IPS-18c (cell line): ENCODE data around the gene PCP2.

Experiments
- H3K4me3 ChIP-seq: 2 replicates; pipeline ENCODE4 v1.7.0; 2013; ENCODE audit warnings: low read depth, mild to moderate bottlenecking, low read length, moderate library complexity; ENCODE audit not compliant: insufficient read depth
- H3K9me3 ChIP-seq: one replicate; pipeline ENCODE4 v1.6.1; 2013; ENCODE audit warnings: mild to moderate bottlenecking, low read length, moderate library complexity; ENCODE audit not compliant: control insufficient read depth, insufficient read depth

Gene PCP2

DNA sequence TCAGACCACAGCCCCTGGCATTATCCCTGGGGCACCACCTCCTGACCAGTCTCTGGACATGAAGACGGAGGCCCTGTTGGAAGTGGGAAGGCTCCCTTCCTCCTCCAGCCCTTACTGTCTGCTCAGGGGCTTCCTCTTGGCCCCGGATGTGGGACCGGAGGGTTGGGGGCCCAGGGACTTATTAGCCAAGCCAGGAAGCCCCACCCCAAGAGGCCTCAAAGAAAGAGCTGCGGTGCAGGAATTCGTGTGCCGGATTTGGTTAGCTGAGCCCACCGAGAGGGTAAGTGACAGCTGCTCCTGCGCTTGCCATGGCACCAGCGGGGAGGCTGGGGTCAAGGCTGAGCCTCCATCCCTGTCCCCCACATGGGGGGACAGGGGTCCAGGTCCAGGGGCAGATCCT lies 35.3 kb upstream of the PCP2 start, which contains the start of gene RETN:
Gene RETN (plus strand): TSS at position 208 of the 400 bp plus-strand sequence. CDS start 278 bp downstream, outside the sequence.
- Histone ChIP-seq H3K9me3 (no peaks in the 10 kb centered on the region), H3K4me3 (peak within 1 kb of the TSS; percentile 71)

DNA sequence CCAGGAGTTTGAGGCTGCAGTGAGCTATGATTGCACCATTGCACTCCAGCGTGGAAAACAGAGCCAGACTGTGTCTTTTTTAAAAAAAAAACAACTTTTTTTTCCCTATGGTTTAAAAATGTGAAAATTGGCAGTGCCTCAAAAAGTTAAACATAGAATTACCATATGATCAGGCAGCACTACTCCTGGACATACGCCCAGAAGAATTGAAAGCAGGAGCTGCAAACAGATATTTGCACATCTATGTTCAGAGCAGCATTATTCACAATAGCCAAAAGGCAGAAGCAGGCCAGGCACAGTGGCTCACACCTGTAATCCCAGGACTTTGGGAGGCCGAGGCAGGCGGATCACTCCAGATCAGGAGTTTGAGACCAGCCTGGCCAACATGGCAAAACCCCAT lies 31.6 kb upstream of the PCP2 start:
- Histone ChIP-seq H3K4me3 (no peak overlapping the region), H3K9me3 (no peaks in the 10 kb centered on the region)

DNA sequence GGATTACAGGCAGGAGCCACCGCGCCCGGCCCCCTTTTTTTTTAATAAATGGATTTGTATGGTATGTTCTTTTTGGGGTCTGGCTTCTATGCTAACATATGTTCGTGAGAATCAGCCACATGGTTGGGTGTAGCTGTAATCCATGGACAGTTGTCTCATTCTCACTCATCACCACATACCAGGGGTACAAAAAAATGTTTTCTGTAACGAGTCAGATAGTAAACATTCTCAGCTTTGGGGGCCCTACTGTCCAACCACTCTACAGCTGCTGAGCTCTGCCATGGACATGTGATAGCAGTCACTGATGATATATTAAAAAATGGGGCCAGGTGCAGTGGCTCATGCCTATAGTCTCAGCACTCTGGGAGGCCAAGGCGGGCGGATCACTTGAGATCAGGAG lies 30.2 kb upstream of the PCP2 start:
- H3K9me3 ChIP-seq = no peaks in the 10 kb centered on the region
- no peak overlapping the region for H3K4me3 ChIP-seq

DNA sequence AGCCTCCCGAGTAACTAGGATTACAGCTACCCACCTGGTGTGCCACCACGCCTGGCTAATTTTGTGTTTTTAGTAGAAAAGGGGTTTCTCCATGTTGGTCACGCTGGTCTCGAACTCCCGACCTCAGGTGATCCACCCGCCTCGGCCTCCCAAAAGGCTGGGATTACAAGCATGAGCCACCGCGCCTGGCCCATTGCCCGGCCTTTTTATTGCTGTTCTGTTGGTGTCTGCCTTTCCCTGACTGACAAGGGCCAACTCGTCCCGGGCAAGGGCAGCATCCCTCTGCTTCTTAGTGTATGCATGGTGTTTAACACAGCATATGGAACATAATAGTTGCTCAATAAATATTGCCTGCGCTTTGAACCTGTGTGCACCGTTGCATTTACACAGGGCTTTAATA lies 29.1 kb upstream of the PCP2 start:
- Histone ChIP-seq H3K4me3 (no peak overlapping the region), H3K9me3 (no peaks in the 10 kb centered on the region)

DNA sequence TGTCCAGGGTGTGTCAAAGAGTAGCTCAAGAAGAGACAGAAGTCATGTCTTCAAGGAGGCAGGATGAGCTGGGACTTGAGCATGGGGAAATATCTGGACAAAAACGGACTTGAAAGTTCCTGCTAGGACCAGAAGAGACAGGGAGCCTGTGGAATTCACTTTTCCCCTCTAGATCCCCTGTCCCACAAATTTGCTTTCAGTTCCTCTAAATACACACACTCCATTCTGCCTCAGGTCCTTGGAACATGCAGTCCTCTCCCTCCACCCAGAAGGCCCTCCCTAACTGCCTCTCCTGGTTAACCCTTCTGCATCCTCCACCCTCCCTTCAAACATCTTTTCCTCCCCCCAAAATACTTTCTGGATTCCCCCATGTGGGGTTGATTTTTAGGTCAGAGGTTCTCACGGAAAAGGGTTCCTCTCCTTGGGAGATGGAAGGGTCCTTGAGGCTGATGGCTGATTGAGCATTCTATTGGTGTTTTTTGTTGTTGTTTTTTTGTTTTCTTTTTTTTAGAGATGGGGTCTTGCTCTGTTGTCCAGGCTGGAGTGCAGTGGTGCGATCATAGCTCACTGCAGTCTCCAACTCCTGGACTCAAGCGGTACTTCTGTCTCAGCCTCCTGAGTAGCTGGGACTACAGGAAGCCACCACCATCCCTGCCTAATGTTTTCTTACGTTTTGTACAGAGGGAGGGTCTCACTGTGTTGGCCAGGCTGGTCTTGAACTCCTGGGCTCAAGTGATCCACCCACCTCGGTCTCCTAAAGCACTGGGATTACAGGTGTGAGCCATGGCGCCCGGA lies 28.4 kb upstream of the PCP2 start:
- no peak overlapping the region for H3K4me3 ChIP-seq
- no peaks in the 10 kb centered on the region for H3K9me3 ChIP-seq

DNA sequence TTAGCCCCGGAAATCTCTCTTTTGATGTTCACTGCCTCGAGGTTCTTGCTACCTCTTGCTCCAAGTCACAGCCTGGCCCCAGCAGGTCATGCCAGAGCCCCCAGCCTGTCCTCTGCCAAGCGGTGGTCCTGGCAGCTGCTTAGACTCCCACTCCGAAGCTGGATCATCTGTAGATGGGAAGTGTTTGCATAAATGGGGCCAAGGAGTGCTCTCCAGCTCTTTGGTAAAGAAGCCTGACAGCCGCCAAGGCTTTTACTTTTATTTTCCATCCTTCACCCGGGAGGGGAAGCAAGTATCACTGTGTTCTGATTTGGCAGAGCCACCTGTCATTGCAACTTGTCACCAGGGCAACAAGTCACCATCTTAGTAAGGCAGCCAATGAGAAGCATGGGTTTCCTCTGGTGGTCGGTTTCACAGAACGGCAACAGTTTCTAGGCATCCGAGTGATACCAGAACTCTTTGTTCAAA lies 24.7 kb upstream of the PCP2 start:
- Histone ChIP-seq H3K4me3 (no peak overlapping the region), H3K9me3 (no peaks in the 10 kb centered on the region)

DNA sequence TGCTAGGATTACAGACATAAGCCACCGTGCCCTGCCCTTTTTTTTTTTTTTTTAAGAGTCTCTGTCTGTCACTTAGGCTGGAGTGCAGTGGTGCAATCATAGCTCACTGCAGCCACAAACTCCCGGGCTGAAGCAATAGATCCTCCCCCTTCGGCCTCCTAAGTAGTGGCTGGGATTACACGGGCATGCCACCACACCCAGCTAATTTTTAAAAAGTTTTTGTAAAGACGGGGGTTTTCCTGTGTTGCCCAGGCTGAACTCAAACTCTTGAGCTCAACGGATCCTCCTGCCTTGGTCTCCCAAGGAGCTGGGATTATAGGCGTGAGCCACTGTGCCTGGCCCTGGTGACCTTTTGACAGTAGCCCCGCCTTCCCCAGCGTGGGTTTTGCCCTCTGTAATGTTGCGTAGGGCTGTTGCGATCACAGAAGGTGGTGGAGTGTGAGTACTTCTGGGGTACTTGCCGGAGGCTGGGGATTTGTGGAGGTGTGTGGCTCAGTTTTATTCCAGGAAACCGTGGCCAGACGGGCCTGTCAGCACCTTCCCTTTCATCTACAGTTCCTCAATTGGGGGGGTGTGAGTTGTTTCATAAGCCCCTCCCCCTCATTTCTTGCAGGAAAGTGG lies 23.7 kb upstream of the PCP2 start:
- peaks cover 2% of the 10 kb centered on the region for H3K9me3 ChIP-seq
- H3K4me3 ChIP-seq = no peak overlapping the region

DNA sequence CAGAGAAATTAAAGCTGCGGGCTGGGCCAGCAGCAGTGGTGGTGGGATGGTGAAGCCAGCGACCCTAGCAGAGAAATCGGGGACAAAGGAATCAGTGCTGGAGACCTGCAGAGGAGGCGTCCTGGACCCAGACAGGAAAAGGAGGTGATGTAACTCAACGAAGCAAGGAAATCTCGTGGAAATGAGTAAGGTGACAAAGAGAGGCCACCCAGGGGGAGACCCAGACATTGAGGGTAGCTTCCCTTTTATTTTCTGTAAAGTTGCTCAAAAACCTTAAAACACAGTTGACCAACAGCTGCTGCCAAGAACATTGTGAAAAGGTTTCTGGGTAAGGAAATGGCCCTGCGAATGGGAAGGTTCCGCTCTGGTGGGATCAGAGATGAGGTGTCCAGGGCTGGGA lies 22.1 kb upstream of the PCP2 start:
- no peak overlapping the region for H3K4me3 ChIP-seq
- H3K9me3 ChIP-seq = peaks cover 2% of the 10 kb centered on the region

DNA sequence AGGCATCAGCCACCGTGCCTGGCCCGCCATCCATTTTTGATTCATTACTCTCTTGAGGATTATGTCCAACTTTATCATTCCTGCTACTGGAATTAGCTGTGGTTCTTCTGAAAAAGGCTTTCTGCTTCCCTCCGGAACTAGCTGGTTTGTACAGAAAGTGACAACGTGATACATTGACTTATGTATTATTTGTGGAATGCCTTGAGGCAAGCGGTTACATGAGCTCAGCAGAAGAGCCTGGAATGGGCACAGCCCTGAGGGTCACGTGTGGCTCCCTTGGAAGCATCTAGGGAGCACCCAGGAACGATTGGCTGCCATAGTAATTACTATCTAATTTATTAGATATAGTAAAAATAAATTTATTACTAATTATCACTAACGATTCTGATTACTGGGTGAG lies 20.9 kb upstream of the PCP2 start:
- peaks cover 2% of the 10 kb centered on the region for H3K9me3 ChIP-seq
- H3K4me3 ChIP-seq = no peak overlapping the region

DNA sequence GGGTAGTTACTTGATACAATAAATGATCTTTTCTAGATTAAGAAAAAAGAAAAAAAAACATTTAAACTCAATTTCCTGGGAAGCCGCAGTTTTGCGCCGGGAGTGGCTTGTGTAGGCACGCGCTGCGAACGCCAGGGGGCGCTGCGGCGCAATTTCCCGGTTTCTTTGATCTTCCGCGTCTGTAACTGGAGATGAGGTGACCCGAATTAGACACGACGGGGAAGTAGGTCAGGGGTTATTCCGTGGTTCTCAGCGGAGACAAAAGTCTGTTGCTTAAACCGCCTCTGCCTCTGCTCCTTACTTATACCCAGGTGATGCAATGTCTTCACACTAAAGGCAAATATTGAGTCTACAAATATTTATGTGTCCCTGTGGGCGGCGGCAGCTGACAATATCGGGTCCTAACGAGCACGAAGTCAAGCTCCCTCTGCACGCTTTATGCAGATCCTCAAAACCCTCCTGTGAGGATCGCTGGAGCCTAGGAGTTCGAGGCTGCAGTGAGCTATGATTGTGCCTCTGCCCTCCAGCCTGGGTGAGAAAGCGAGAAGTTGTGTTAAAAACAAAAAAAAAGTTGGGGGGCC lies 18.6 kb upstream of the PCP2 start:
- H3K4me3 ChIP-seq = no peak overlapping the region
- peaks cover 2% of the 10 kb centered on the region for H3K9me3 ChIP-seq

DNA sequence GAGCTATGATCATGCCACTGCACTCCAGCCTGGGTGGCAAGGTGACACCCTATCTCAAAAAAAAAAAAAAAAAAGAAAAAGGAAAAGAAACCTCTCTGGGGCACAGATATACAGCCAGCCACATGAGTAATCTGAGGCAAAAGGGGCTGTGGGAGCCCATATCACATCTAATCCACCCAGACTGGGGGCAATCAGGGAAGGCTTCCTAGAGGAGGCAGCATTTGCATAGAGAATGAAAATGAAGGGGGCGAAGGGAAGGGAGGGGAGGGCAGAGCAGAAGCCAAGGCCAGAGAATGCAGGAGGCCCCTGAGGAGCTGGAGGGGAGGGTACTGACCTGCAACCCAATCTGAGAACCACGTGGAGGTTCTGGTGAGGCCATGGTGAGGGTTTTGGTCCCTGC lies 16.6 kb upstream of the PCP2 start:
- peaks cover 2% of the 10 kb centered on the region for H3K9me3 ChIP-seq
- H3K4me3 ChIP-seq = no peak overlapping the region

DNA sequence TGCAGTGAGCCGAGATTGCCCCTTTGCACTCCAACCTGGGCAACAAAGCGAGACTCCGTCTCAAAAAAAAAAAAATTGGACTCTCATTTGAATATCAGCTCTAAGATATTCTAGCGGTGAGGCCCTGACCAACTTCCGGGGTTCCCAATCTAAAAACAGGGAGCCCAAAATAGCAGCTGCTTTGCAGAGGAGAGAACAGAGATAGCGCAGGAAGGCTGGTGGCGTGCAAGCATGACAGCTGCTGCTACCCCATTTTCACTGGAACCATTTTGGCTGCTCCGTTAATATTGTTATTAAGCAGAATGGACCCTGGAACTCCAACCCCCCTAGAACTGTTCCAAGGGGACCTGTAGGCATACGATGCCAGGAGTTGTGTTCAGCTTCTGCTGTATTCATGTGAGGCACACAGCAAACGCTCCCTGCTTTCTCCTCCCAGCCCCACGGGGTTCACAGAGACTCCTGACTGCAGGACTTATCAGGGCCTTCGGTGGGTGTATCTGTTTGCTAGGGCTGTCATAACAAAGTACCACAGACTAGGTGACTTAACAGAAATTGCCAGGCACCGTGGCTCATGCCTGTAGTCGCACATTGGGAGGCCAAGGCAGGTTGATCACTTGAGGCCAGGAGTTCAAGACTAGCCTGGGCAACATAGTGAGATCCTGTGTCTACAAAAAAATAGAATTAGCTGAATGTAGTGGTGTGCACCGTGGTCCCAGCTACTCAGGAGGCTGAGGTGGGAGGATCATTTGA lies 14.9 kb upstream of the PCP2 start:
- Histone ChIP-seq H3K9me3 (peaks cover 2% of the 10 kb centered on the region), H3K4me3 (no peak overlapping the region)

DNA sequence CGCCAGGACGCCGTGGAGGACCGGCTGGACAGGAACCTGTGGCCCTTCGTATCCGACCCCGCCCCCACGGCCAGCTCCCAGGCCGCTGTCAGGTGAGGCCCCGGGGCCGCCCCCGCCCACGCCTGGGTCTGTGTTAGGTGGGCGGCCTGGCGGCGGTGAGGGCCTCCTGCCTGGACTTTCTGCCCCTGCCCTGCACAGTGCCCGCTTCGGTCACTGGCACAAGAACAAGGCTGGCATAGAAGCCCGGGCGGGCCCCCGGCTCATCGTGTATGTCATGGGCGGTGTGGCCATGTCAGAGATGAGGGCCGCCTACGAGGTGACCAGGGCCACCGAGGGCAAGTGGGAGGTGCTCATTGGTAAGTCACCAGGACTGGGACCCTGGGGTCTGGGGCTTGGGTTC lies 13.6 kb upstream of the PCP2 start:
- Histone ChIP-seq H3K9me3 (no peaks in the 10 kb centered on the region), H3K4me3 (no peak overlapping the region)

DNA sequence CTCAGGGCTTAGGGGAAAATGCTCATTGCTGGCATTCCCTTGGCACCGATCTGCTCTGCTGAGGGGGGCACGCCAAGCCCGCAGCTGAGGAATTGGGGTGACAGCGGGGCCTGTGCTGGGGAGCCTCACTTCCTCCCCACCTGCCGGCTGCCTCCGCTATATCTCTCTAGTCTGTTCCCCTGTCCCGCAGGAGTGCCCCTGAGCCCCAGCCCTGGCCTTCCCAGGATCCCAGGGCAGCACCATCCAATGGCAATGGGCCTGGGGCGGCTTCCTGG lies 12.8 kb upstream of the PCP2 start:
- H3K4me3 ChIP-seq = no peak overlapping the region
- H3K9me3 ChIP-seq = no peaks in the 10 kb centered on the region

DNA sequence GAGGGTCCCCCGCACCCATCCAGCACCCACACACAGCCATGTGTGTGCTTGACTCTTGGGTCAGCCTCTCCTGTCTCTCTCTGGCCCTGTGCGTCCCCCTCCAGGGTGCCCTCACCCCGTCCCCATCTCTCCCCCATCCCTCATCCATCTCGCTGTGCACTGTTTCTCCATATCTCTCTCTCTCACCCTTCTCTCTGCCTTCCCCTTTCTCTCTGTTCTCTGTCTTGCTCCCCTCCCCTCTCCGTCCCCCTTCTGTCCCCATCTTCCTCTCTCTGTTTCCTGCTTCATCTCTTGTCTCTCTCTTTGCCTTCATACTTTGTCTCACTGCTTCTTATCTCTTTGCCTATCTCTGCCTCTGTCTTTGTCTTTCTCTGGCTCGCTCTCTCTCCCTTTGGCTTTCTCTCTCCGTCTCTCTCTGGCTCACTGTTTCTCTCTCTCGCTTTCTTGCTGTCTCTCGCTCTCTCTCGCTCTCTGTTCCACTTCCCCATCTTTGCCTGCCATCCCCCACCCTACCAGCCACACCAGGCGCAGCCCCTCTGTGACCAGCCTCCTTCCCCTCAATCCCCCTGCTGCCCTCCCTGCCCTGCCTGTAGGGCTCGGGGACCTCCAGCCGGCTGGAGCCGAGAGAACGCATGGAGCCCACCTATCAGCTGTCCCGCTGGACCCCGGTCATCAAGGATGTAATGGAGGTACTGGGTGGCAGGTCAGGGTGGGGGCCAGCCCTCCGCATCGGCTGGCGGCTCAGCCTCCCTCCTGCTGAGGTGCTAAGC lies 12.3 kb upstream of the PCP2 start:
- H3K4me3 ChIP-seq = no peak overlapping the region
- no peaks in the 10 kb centered on the region for H3K9me3 ChIP-seq

DNA sequence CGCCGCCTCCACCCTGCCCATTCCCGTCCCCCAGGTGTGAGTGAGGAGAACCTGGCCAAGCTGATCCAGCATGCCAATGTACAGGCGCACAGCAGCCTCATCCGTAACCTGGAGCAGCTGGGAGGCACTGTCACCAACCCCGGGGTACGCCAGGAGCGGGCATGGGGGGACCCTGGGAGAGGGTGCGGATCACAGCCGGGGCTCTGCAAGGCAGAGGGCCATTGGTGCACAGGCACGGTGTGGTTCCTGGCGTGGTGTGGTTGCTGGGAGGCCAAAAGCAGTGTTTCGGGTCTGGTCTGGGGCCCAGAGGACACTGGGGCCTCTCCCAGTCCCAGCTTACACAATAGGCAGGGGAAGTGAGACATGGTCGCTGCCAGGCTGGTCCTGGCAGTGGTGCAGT lies 11.6 kb upstream of the PCP2 start:
- Histone ChIP-seq H3K9me3 (no peaks in the 10 kb centered on the region), H3K4me3 (no peak overlapping the region)

DNA sequence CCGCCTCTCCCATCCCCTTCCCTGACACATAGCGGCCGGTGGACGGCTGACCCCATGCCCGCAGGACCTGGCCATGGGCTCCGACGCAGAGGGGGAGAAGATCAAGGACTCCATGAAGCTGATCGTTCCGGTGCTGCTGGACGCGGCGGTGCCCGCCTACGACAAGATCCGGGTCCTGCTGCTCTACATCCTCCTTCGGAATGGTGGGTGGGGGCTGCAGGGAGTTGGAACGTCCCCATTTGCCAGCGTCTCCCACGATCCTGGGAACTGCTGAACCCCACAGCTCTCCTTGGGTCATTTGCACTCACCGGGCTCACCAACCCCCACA lies 11.0 kb upstream of the PCP2 start:
- Histone ChIP-seq H3K4me3 (no peak overlapping the region), H3K9me3 (no peaks in the 10 kb centered on the region)
